Activated CD4-positive, alpha-beta memory T cell treated with anti-CD3 and anti-CD28 coated beads for 36 hours (primary cell): ENCODE results near the gene HNRNPA1L2. TPM values are rescaled to one million over a fixed set of nuclear protein-coding genes. Genes with fewer than 3 reads are reported as not detected.

Source experiments
- CTCF ChIA-PET: fragments of 350-600 bp; sonication (Branson Sonifier 250); formaldehyde crosslinking; loops from one replicate; lab custom pipeline; 2021; ENCODE audit warnings: antibody characterized with exemption, inconsistent platforms; lab: Charles Lee
- POLR2A ChIA-PET: fragments of 350-600 bp; sonication (Branson Sonifier 250); formaldehyde crosslinking; loops from one replicate; lab custom pipeline; 2021; ENCODE audit warnings: antibody characterized with exemption; lab: Charles Lee
- DNase-seq: peaks from one replicate; pipeline ENCODE4 v3.0.0-alpha.2; 2020
- H3K27ac Mint-ChIP-seq: one replicate; pipeline ENCODE4 v1.8.0; 2021; ENCODE audit warnings: mixed read lengths
- H3K27me3 Mint-ChIP-seq: one replicate; pipeline ENCODE4 v1.8.0; 2021; ENCODE audit warnings: mixed read lengths
- H3K36me3 Mint-ChIP-seq: one replicate; pipeline ENCODE4 v1.8.0; 2021; ENCODE audit warnings: mixed read lengths
- H3K4me1 Mint-ChIP-seq: one replicate; pipeline ENCODE4 v1.8.0; 2021; ENCODE audit warnings: low read depth, mixed read lengths
- H3K4me3 Mint-ChIP-seq: one replicate; pipeline ENCODE4 v1.8.0; 2021; ENCODE audit warnings: mild to moderate bottlenecking, mixed read lengths
- H3K9me3 Mint-ChIP-seq: one replicate; pipeline ENCODE4 v1.8.0; 2021; ENCODE audit warnings: mixed read lengths
- intact Hi-C: fragments of 100-400 bp; cut with micrococcal nuclease; formaldehyde crosslinking; loops from one replicate; pipeline ENCODE4 v1.15.1; 2023
- total RNA-seq, 2 experiments: library from RNA; stranded (reverse); gene quantifications; one replicate each; pipeline ENCODE4 v1.2.3, GENCODE V29; 2021

Gene HNRNPA1L2
- total RNA-seq, 2 experiments from 2014 or later = 7.6 to 8.5 TPM

- Mint-ChIP-seq H3K4me3 (no peak overlapping the region), H3K27me3 (no peaks in the 10 kb centered on the region), H3K36me3 (peaks cover 55% of the 10 kb centered on the region), H3K9me3 (no peaks in the 10 kb centered on the region), H3K4me1 (peaks cover 4% of the 10 kb centered on the region), H3K27ac (no peak overlapping the region)
- no peak for DNase-seq
- intact Hi-C loops = no loop called here
- ChIA-PET CTCF (no interaction called here), POLR2A (no interaction called here)
Measured at GRCh38 chr13:52686376-52686775, 44.1 kb downstream of the HNRNPA1L2 start.

Other genes starting within 250 kb of the HNRNPA1L2 start
- under 1 TPM; 0.12 to 0.22 TPM for gene THSD1, start 236.3 kb upstream of the HNRNPA1L2 start, total RNA-seq
- 10 to 100 TPM; 24.7 to 26.6 TPM for gene VPS36, start 191.8 kb upstream of the HNRNPA1L2 start, total RNA-seq
- 10 to 100 TPM; 60.4 to 63.8 TPM for gene CKAP2, start 187.0 kb upstream of the HNRNPA1L2 start, total RNA-seq
- 10 to 100 TPM; 63.1 to 64.0 TPM for gene SUGT1, start 10.4 kb downstream of the HNRNPA1L2 start, total RNA-seq
- gene CNMD, start 97.4 kb downstream of the HNRNPA1L2 start, total RNA-seq = not detected
- gene PCDH8, start 206.2 kb downstream of the HNRNPA1L2 start, total RNA-seq = not detected